ENCODE results near the gene HSPA9.
A peak's percentile ranks its signal among the peaks of the same experiment; 100 is the strongest.

The HSPA9 gene

GRCh38 chr5:138583984-138584637 is 8.9 kb upstream of the HSPA9 start:
- Histone ChIP-seq H3K27ac (no peak overlapping the region), H3K4me3 (no peak overlapping the region), H3K36me3 (ENCODE audit: insufficient read depth, low read length) (no peaks in the 10 kb centered on the region), H3K9ac (ENCODE audit: insufficient read length) (no peak overlapping the region), H3K9me3 (ENCODE audit: low read depth, low read length) (no peaks in the 10 kb centered on the region)
- TF ChIP-seq EZH2 (IDR thresholded peaks at IDR 0.05), result no peak
- no peak for TF ChIP-seq FOXP2 (optimal IDR thresholded peaks at IDR 0.05; ENCODE audit: control extremely low read depth, extremely low read length, insufficient read depth)
- TF ChIP-seq POLR2AphosphoS5 (IDR thresholded peaks at IDR 0.05; ENCODE audit: borderline replicate concordance, low read depth, low read length), result no peak
- no peak for DNase-seq (ENCODE audit: low read depth, low spot score)

- no peaks in the 10 kb centered on the region for H3K9me3 ChIP-seq (ENCODE audit: low read depth, low read length)
- H3K9ac ChIP-seq (ENCODE audit: insufficient read length), result no peak overlapping the region
- TF ChIP-seq FOXP2 (optimal IDR thresholded peaks at IDR 0.05; ENCODE audit: control extremely low read depth, extremely low read length, insufficient read depth) (no peak), POLR2AphosphoS5 (IDR thresholded peaks at IDR 0.05; ENCODE audit: borderline replicate concordance, low read depth, low read length) (no peak), EZH2 (IDR thresholded peaks at IDR 0.05) (no peak)
- no peaks in the 10 kb centered on the region for H3K36me3 ChIP-seq (ENCODE audit: insufficient read depth, low read length)
- no peak for DNase-seq (ENCODE audit: low read depth, low spot score)
- no peak overlapping the region for H3K4me3 ChIP-seq
- no peak overlapping the region for H3K27ac ChIP-seq
Measured at GRCh38 chr5:138582959-138583358, 7.8 kb upstream of the HSPA9 start.

GRCh38 chr5:138580777-138581176 is 5.6 kb upstream of the HSPA9 start:
- no peaks in the 10 kb centered on the region for H3K36me3 ChIP-seq (ENCODE audit: insufficient read depth, low read length)
- no peak overlapping the region for H3K4me3 ChIP-seq
- H3K27ac ChIP-seq, result no peak overlapping the region
- H3K9me3 ChIP-seq (ENCODE audit: low read depth, low read length), result no peaks in the 10 kb centered on the region
- no peak for DNase-seq (ENCODE audit: low read depth, low spot score)
- H3K9ac ChIP-seq (ENCODE audit: insufficient read length), result no peak overlapping the region
- TF ChIP-seq EZH2 (IDR thresholded peaks at IDR 0.05), result no peak
- no peak for TF ChIP-seq POLR2AphosphoS5 (IDR thresholded peaks at IDR 0.05; ENCODE audit: borderline replicate concordance, low read depth, low read length)
- no peak for TF ChIP-seq FOXP2 (optimal IDR thresholded peaks at IDR 0.05; ENCODE audit: control extremely low read depth, extremely low read length, insufficient read depth)

DNA sequence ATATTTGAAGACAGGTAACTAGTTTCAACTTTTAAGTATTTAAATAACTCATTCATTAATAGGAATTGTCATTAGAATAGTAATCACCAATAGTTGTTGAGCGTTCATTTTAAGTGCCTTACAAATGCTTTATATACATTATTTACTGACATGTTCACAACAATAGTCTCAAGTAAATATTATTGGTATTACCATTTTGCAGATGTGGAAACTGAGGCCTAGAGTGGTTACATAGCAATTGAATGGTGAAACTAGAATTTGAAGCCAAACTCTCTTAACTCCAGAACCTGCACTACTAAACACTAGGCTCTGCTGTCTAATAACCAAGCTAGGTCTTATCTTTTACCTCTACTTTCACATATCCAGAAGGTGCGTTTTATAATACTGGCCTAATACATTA is 4.8 kb upstream of the HSPA9 start:
- Histone ChIP-seq H3K4me3 (no peak overlapping the region), H3K27ac (no peak overlapping the region), H3K9ac (ENCODE audit: insufficient read length) (no peak overlapping the region), H3K36me3 (ENCODE audit: insufficient read depth, low read length) (no peaks in the 10 kb centered on the region), H3K9me3 (ENCODE audit: low read depth, low read length) (no peaks in the 10 kb centered on the region)
- no peak for DNase-seq (ENCODE audit: low read depth, low spot score)
- TF ChIP-seq FOXP2 (optimal IDR thresholded peaks at IDR 0.05; ENCODE audit: control extremely low read depth, extremely low read length, insufficient read depth) (no peak), EZH2 (IDR thresholded peaks at IDR 0.05) (no peak), POLR2AphosphoS5 (IDR thresholded peaks at IDR 0.05; ENCODE audit: borderline replicate concordance, low read depth, low read length) (no peak)

DNA sequence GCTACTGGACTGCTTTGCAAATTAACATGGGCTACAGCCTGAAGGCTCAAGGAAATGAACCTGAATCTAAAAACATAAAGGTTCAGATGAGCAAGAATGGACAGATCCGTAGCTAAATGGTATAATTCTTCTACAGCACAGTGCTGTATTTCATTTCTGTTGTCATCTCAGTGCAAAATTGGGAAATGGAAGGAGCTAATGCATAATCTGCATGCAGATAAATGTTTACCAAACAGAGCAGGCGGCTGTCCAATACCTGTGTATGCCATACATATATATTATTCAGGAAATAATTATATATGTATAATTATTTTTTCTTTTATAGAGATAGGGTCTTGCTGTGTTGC is 4.3 kb upstream of the HSPA9 start:
- Histone ChIP-seq H3K9ac (ENCODE audit: insufficient read length) (no peak overlapping the region), H3K4me3 (no peak overlapping the region), H3K36me3 (ENCODE audit: insufficient read depth, low read length) (peaks cover 4% of the 10 kb centered on the region; the same call in 1 of the 2 replicates), H3K27ac (no peak overlapping the region), H3K9me3 (ENCODE audit: low read depth, low read length) (no peaks in the 10 kb centered on the region)
- no peak for DNase-seq (ENCODE audit: low read depth, low spot score)
- TF ChIP-seq FOXP2 (optimal IDR thresholded peaks at IDR 0.05; ENCODE audit: control extremely low read depth, extremely low read length, insufficient read depth) (no peak), EZH2 (IDR thresholded peaks at IDR 0.05) (no peak), POLR2AphosphoS5 (IDR thresholded peaks at IDR 0.05; ENCODE audit: borderline replicate concordance, low read depth, low read length) (no peak)

DNA sequence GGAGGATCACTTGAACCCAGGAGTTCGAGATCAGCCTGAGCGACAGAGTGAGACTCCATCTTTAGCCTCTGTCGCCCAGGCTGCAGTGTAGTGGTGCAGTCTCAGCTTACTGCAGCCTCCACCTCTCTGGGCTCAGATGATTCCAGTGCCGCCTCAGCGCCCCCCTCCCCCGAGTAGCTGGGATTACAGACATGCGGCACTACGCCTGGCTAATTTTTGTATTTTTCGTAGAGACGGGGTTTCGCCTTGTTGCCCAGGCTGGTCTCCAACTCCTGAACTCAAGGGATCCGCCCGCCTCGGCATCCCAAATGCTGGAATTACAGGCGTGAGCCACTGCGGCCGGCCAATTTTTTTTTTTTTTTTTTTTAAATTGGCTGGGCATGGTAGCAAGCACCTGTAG is 2.3 kb upstream of the HSPA9 start:
- H3K9ac ChIP-seq (ENCODE audit: insufficient read length), result no peak overlapping the region
- TF ChIP-seq POLR2AphosphoS5 (IDR thresholded peaks at IDR 0.05; ENCODE audit: borderline replicate concordance, low read depth, low read length) (no peak), FOXP2 (optimal IDR thresholded peaks at IDR 0.05; ENCODE audit: control extremely low read depth, extremely low read length, insufficient read depth) (no peak), EZH2 (IDR thresholded peaks at IDR 0.05) (no peak)
- no peak overlapping the region for H3K4me3 ChIP-seq
- H3K9me3 ChIP-seq (ENCODE audit: low read depth, low read length), result no peaks in the 10 kb centered on the region
- DNase-seq (ENCODE audit: low read depth, low spot score), result no peak
- H3K27ac ChIP-seq, result peak overlapping the region; percentile 56
- peaks cover 24% of the 10 kb centered on the region for H3K36me3 ChIP-seq (ENCODE audit: insufficient read depth, low read length)

GRCh38 chr5:138574744-138575193 is 432 bp downstream of the HSPA9 start:
- TF ChIP-seq EZH2 (IDR thresholded peaks at IDR 0.05) (no peak), POLR2AphosphoS5 (IDR thresholded peaks at IDR 0.05; ENCODE audit: borderline replicate concordance, low read depth, low read length) (no peak), FOXP2 (optimal IDR thresholded peaks at IDR 0.05; ENCODE audit: control extremely low read depth, extremely low read length, insufficient read depth) (no peak)
- Histone ChIP-seq H3K36me3 (ENCODE audit: insufficient read depth, low read length) (peaks cover 51% of the 10 kb centered on the region), H3K9me3 (ENCODE audit: low read depth, low read length) (no peaks in the 10 kb centered on the region), H3K9ac (ENCODE audit: insufficient read length) (peak overlapping the region; percentile 99), H3K27ac (peak overlapping the region; percentile 99), H3K4me3 (peak overlapping the region; percentile 90)
- no peak for DNase-seq (ENCODE audit: low read depth, low spot score)

- H3K4me3 ChIP-seq, result peak overlapping the region; percentile 90
- DNase-seq (ENCODE audit: low read depth, low spot score), result no peak
- peaks cover 57% of the 10 kb centered on the region for H3K36me3 ChIP-seq (ENCODE audit: insufficient read depth, low read length)
- no peak for TF ChIP-seq FOXP2 (optimal IDR thresholded peaks at IDR 0.05; ENCODE audit: control extremely low read depth, extremely low read length, insufficient read depth)
- TF ChIP-seq POLR2AphosphoS5 (IDR thresholded peaks at IDR 0.05; ENCODE audit: borderline replicate concordance, low read depth, low read length), result no peak
- H3K9me3 ChIP-seq (ENCODE audit: low read depth, low read length), result no peaks in the 10 kb centered on the region
- H3K27ac ChIP-seq, result peak overlapping the region; percentile 99
- peak overlapping the region; percentile 99 for H3K9ac ChIP-seq (ENCODE audit: insufficient read length)
Measured at GRCh38 chr5:138573949-138574670, 1.1 kb downstream of the HSPA9 start.

Measured in SK-N-MC (cell line).